GM21423 (cell line): ENCODE results near the gene SETD6.
A peak's percentile ranks its signal among the peaks of the same experiment; 100 is the strongest.
"Not testable (repeated sequence)": the region's sequence is repeated elsewhere in the genome, so short reads cannot be mapped to it uniquely, and the experiment has no call there.

Experiments
- ATAC-seq: cut with Tn5 transposase; IDR thresholded peaks from one replicate; pipeline ENCODE4 v1.9.1; 2021; ENCODE audit warnings: mild to moderate bottlenecking, moderate library complexity; ENCODE audit not compliant: unreplicated experiment

SETD6 gene

GRCh38 chr16:58515125-58515870 is at the start of gene SETD6:
SETD6 (plus strand) TSS chr16:58515517; CDS start chr16:58515538, 21 bp downstream.
- ATAC-seq: peak; percentile 73

DNA sequence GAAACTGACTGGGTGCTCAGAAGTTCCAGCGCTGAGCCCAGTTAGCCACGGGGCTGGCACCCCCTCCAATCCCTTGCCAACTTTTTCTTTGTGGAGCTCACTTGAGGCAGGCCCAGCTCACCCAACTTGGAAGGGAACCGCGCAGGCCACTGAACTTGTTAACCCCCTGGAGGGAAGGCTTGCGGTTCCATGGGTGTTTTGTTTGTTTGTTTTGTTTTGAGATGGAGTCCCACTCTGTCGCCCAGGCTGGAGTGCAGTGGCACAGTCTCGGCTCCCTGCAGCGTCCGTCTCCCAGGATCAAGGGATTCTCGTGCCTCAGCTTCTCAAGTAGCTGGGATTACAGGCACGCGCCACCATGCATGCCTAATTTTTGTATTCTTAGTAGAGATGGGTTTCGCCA is 49.5 kb upstream of the SETD6 start:
- no peak for ATAC-seq

- no peak for ATAC-seq
Observed at GRCh38 chr16:58466396-58466795, 48.9 kb upstream of the SETD6 start.

DNA sequence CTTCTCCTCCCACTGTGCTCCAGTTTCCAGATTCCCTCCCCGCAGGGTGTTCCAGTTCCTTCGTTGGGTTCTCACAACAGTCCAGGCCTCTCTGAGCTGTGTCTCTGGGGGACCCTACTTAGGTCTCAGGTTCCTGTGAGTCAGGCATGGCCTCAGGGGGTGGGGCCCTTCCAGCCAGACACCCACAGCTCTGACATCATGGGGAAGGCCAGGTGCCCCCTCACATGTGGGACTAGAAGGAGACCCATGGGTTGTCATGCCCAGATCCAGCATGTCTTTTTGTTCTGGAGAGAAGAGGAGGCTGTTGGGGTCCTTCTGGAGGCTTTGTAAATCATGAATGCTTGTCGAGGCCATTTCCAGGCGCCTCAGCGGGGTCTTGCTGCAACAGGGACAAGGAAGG is 47.4 kb upstream of the SETD6 start:
- no peak for ATAC-seq

DNA sequence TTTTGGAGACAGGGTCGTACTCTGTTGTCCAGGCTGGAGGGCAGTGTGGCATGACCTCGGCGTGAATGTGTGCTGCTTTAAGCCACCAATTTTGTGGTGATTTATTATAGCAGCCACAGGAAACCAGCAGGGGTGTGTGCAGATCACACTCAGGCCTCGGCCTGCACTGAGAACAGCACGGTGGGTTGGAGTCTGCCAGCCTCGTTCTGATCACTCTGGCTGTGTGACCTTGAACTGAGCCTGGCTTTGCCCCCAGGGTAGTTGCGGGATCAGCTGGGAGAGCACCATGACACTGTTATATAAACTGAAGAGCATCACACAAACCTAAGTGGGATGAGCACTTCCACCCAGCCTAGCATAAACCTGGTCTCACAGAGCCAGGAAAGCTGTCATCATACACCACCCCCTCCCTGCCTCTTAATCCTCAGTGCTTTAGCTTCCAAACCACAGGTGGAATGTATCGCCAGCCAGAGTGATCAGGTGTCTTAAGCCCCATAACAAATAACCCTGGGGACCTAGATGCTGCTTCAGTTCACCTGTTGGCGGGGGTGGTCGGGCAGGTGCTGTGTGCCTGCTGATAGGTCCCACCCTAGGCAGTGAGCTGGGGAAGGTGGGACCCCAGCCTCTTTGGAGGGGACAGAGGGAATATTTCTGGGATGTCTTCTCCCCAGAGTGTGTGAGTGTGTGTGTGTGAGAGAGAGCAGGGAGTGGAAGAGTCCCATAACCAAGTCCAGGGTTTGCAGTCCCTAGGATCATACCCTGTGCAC is 43.9 kb upstream of the SETD6 start:
- no peak for ATAC-seq

DNA sequence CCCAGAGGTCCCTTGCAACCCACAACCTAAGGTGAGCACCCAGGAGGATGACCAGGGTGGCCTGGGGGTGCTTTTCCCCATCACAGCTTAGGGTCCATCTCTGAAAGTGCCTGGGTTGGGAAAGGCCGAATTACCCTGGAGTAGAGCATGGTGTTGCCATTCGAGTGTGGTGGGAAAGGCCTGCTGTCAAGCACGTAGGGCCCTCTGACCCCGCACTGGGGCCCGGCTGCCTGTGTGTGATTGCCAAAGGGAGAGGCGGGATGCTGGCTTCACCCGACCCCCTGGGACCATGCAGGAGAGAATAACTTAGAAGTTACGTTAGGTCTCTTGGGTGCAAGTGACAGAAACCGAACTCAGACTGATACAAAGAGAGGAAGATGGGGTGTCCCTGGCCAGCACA is 43.1 kb upstream of the SETD6 start:
- ATAC-seq: no peak

GRCh38 chr16:58472827-58473226 is 42.5 kb upstream of the SETD6 start:
- no peak for ATAC-seq

DNA sequence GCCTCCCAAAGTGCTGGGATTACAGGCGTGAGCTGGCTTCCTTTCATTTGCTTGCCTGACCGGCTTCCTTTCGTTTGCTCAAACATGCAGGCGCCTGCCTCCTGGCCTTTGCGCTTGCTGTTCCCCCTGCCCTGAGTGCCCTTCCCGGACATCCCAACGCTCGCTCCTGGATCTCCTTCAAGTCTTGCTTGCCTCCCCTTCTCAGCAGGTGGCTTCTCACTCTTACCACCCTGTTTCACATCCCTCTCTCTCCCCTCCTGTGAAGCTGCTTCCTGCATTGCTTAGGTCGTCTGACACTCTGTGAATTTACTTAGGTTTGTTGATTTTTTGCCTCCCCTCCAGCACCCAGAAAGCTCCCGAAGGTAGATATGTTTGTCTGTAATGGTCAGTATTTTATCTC is 41.0 kb upstream of the SETD6 start:
- ATAC-seq: no peak

GRCh38 chr16:58475091-58475619 is 40.2 kb upstream of the SETD6 start:
- ATAC-seq: no peak

DNA sequence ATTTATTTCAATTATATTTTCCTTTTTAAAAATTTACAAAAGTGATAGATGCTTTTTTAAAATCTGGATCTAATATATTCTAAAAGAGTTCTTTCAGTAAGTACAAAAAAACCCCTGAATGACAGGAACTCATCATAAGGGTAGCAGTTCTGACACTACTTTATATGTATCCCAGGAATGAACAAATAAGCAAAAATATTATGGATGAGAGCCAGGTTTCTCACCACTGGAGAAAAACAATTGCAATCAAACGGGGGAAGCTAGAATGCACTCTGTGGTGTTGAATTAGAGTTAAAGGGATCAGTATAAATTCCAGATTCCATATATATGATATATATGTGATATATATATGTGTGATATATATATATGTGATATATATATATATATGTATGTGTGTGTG is 38.5 kb upstream of the SETD6 start:
- no peak for ATAC-seq

DNA sequence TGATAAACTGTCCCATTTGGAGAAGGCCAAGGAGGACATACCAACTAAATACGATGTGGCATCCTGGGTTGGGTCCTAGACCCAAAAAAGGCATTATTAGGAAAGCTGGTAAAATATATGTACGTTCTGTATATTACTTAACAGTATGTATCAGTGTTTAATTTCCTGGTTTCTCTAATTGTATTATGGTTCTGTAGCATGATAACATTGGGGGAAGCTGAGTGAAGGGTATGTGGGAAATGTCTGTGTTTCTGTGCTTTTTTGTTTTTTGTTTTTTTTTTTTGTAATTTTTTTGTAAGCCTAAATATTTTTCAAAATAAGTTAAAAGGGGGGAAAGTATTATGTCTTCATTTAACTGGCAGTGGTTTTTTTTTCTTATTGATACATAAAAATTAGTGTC is 36.9 kb upstream of the SETD6 start:
- no peak for ATAC-seq

DNA sequence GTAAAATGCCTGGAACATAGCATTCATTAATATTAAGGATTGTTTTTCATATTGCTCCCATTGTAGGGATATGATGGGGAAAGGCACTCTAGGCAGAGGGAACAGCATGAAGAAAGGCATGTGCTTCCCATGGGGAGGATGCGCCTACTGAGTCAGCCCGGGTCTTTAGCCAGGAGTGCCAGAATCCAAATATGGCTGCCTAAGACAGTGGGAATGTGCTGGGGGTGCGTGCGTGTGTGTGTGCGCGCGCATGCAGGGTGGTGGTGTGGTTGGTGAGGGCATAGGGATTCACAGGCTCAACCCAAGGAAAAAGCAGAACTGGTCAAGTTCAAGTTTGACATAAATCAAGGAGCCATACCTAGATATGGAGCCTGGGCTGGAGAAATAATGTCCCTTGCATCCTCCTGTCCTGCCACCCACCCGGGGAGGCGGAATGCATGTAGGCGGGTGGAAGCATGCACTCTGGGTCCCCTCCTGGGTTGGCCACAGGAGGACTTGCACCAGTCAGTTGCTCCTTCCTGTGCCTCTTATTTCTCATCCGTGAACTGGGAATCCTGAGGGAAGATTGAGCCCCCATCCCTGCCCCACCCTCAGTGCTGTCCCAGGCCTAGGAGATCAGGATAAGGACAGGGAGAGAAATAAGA is 34.0 kb upstream of the SETD6 start:
- no peak for ATAC-seq

GRCh38 chr16:58481931-58482330 is 33.4 kb upstream of the SETD6 start:
- no peak for ATAC-seq

- no peak for ATAC-seq
Observed at GRCh38 chr16:58485184-58485887, 30.0 kb upstream of the SETD6 start.

- peak; percentile 82 for ATAC-seq
Observed at GRCh38 chr16:58487566-58488351, 27.6 kb upstream of the SETD6 start.

- no peak for ATAC-seq
Observed at GRCh38 chr16:58488531-58488930, 26.8 kb upstream of the SETD6 start.

DNA sequence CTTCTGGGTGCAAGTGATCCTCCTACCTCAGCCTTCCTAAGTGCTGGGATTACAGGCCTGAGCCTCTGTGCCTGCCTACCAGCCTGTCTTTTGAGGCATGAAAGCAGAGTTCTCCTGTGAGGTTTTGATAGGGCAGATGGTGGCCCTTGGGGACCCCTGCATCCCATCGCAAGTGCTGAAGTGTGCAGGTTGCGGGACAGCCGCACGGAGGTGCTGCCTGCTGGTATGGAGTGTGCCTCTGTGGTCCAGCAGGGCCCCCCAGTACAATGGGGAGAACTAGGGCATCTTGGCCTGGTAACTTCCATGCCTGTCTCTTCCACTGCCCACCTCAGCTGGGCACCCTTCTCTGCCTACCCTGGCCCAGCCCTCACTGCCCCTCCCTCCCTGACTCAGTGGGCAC is 25.3 kb upstream of the SETD6 start:
- no peak for ATAC-seq

DNA sequence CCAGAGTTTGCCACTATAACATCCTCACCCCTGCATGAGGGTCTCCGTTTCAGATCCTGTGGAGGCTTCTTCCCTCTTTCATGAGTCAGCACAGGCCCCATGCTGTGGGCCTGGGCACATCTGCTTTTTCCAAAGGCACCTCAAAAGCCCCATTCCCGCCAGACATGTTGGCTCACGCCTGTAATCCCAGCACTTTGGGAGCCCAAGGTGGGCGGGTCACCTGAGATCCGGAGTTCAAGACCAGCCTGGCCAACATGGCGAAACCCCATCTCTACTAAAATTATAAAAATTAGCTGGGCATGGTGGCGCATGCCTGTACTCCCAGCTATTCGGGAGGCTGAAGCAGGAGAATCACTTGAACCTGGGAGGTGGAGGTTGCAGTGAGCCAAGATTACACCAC is 24.8 kb upstream of the SETD6 start:
- ATAC-seq: not testable (repeated sequence)

DNA sequence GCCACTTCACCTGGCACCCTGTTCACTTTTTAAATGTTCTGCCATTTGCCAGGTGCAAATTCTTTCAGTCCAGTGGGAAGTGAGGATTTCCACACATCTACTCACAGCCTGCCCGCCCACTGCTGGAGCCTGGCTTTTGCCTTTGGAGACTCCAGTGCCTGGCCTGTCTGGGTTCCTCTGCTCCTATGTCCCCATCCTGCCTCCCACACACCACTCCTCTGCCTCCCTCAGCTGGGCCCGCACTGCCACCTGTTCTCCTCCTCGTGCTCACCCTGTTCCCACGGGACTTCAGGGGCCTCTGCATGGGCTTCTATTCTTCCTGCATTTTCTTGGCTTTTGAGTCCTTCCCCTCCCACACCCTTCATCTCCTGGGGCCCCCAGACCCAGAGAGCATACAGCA is 23.3 kb upstream of the SETD6 start:
- ATAC-seq: no peak

DNA sequence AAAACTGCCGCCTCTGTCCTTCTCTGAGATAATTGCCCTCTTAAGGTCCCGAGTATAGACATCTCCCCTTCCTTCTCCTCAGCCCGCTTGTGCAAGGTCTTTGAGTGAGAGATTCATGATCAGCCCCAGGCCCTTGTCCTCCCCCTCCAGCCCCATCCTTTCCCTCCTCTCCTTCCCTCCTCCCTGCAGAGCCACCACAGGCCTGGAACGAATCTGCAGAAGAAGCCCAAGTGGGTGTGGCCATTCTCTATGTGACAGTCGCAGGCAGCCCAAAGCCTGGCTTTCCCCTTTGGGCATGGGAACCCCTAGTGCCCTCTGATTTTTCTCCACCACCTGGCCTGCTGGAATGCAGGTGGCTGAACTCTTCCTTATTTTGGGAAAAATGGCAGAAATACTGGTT is 22.6 kb upstream of the SETD6 start:
- no peak for ATAC-seq
